Esophagus muscularis mucosa (tissue), 4 donors: Measurements from ENCODE around the gene YY1AP1. TPM values are rescaled to one million over a fixed set of nuclear protein-coding genes. Genes with fewer than 3 reads are reported as not detected.
"Not testable (repeated sequence)": the region's sequence is repeated elsewhere in the genome, so short reads cannot be mapped to it uniquely, and the experiment has no call there.

Experiments
- DNase-seq: peaks from one replicate; pipeline ENCODE4 v3.0.0-alpha.2; 2017; ENCODE audit errors: extremely low spot score
- H3K27ac ChIP-seq, 4 donors: fragments of 200-600 bp; sonication (generic); replicated peaks in 1 of 4; 1 replicate in 3 of 4; 2 replicates in 1 of 4; pipeline ENCODE4 v1.5.1; 2016 to 2019; ENCODE audit warnings: mild to moderate bottlenecking in 1 of 4
- H3K27me3 ChIP-seq, 4 donors: fragments of 200-600 bp; sonication (generic); one replicate each; pipeline versions ENCODE4 v1.5.1 to v1.6.0; 2016 to 2019
- H3K36me3 ChIP-seq, 4 donors: fragments of 200-600 bp; sonication (generic); one replicate each; pipeline ENCODE4 v1.5.1; 2016 to 2019
- H3K4me1 ChIP-seq, 4 donors: fragments of 200-600 bp; sonication (generic); one replicate each; pipeline ENCODE4 v1.5.1; 2016 to 2019
- H3K4me3 ChIP-seq, 4 donors: fragments of 200-600 bp; sonication (generic); 1 replicate in 2 of 4; 2 replicates in 2 of 4; pipeline ENCODE4 v1.5.1; 2016 to 2019; ENCODE audit warnings: mild to moderate bottlenecking in 4 of 4, moderate library complexity in 1 of 4
- H3K9me3 ChIP-seq, 4 donors: fragments of 200-600 bp; sonication (generic); 1 replicate in 3 of 4; 2 replicates in 1 of 4; pipeline ENCODE4 v1.5.1; 2016 to 2019
- EP300 ChIP-seq: sonication (generic); formaldehyde crosslinking; IDR thresholded peaks from one replicate; pipeline ENCODE4 v1.6.1; 2017; ENCODE audit warnings: antibody characterized with exemption
- POLR2A ChIP-seq: fragments of 450-650 bp; IDR thresholded peaks from one replicate; pipeline ENCODE4 v1.6.1; 2017; ENCODE audit warnings: antibody characterized with exemption, moderate library complexity, mild to moderate bottlenecking, low read depth
- POLR2AphosphoS5 ChIP-seq, 2 donors: sonication (generic); formaldehyde crosslinking; IDR thresholded peaks; one replicate each; pipeline ENCODE4 v1.6.1; 2017; ENCODE audit warnings: antibody characterized with exemption in 2 of 2
- WGBS: methylation state at CpG from one replicate; pipeline ENCODE4 v1.1.5; 2018; 5-methylcytosine and 5-hydroxymethylcytosine counted together
- intact Hi-C: fragments of 100-400 bp; cut with DNase I; formaldehyde crosslinking; loops from one replicate; pipeline ENCODE4 v1.15.1; 2023
- total RNA-seq, 4 donors: library from RNA; depleted of rRNA; stranded (reverse); fragments of >200 nt; gene quantifications; one replicate each; pipeline versions ENCODE4 v1.1.0 to v1.2.1, GENCODE V29; 2016
- TF ChIP-seq, protein P1 (sequence below), 3 experiments: fragments of 200-600 bp in 2 of 3; fragments of 450-650 bp in 1 of 3; sonication (generic) in 2 of 3; IDR thresholded peaks; one replicate each; pipeline ENCODE4 v1.5.1; 2017 to 2019; ENCODE audit warnings: antibody characterized with exemption in 3 of 3, mild to moderate bottlenecking in 2 of 3, moderate library complexity in 1 of 3

YY1AP1 gene
- total RNA-seq, 4 donors from 2014 or later, result 136 to 164 (median 144) TPM

DNA sequence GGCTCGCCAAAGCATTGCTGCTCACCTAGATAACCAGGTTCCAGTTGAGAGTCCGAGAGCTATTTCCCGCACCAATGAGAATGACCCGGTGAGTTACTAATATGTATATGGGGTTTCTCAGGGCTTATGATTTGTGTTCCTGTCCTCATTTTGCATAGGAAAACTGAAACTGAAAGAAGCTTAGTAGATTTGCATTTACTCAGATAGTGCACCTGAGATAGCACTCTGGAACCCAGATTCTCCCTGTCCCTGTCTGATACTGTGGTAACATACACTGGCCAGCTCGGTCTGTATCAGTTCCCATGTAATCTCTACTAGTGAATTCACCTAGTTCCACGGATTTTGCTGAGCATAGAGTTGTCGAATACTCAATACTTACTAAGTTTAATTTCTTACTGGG lies 28.5 kb upstream of the YY1AP1 start:
- Histone ChIP-seq H3K9me3 (no peaks in the 10 kb centered on the region), H3K36me3 (peaks cover 0 to 50% (median 25%) of the 10 kb centered on the region in 4 donors), H3K27me3 (no peaks in the 10 kb centered on the region), H3K4me3 (no peak overlapping the region), H3K4me1 (peaks cover 0 to 9% (median 8%) of the 10 kb centered on the region in 4 donors), H3K27ac (no peak overlapping the region)
- DNase-seq, result no peak
- over 99% methylated on average over 7 of the region's 7 CpGs for WGBS
- intact Hi-C loops, result no loop called here
- no peak for TF ChIP-seq POLR2A

DNA sequence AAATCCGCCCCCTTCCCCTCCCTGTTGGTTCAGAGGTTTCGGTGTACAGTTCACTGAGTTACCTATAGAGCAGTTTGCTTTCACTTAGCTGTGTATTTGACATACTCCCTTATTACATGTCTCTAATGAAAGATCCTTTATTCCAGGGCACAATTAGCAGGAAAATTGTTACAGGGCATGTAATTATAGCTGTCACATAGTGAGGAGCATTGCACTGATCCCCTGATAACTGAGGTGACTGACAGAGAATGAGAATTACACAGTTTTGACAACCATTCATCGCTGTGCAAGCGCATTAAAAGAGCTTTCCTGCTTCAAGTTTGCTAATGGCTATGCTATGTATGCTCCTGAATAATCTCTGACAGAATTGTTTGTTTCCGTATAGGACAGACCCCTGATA lies 27.2 kb upstream of the YY1AP1 start:
- no peak for DNase-seq
- no peak overlapping the region for H3K27ac ChIP-seq
- intact Hi-C loops, result no loop called here
- H3K9me3 ChIP-seq, result no peaks in the 10 kb centered on the region
- TF ChIP-seq POLR2AphosphoS5 (IDR thresholded peaks at IDR 0.05) (no peak), EP300 (no peak), POLR2A (no peak)
- TF ChIP-seq, protein P1, sequence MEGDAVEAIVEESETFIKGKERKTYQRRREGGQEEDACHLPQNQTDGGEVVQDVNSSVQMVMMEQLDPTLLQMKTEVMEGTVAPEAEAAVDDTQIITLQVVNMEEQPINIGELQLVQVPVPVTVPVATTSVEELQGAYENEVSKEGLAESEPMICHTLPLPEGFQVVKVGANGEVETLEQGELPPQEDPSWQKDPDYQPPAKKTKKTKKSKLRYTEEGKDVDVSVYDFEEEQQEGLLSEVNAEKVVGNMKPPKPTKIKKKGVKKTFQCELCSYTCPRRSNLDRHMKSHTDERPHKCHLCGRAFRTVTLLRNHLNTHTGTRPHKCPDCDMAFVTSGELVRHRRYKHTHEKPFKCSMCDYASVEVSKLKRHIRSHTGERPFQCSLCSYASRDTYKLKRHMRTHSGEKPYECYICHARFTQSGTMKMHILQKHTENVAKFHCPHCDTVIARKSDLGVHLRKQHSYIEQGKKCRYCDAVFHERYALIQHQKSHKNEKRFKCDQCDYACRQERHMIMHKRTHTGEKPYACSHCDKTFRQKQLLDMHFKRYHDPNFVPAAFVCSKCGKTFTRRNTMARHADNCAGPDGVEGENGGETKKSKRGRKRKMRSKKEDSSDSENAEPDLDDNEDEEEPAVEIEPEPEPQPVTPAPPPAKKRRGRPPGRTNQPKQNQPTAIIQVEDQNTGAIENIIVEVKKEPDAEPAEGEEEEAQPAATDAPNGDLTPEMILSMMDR (IDR thresholded peaks at IDR 0.05), result no peak
- H3K27me3 ChIP-seq, result no peaks in the 10 kb centered on the region
- peaks cover 0 to 9% (median 8%) of the 10 kb centered on the region in 4 donors for H3K4me1 ChIP-seq
- peaks cover 0 to 40% (median 23%) of the 10 kb centered on the region in 4 donors for H3K36me3 ChIP-seq
- H3K4me3 ChIP-seq, result no peak overlapping the region
- WGBS, result 96% methylated on average over 5 of the region's 5 CpGs

DNA sequence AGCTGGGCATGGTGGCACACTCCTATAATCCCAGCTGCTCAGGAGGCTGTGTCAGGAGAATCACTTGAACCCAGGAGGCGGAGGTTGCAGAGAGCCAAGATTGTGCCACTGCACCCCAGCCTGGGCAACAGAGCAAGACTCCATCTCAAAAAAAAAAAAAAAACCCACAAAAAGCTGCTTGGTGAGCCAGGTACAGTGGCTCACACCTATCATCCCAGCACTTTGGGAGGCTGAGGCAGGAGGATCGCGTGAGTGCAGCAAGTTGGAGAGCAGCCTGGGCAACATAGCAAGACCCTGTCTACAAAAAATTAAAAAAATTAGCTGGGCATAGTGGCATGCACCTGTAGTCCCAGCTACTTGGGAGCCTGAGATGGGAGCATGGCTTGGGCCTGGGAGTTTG lies 26.5 kb upstream of the YY1AP1 start:
- H3K4me3 ChIP-seq, H3K27me3 ChIP-seq, H3K9me3 ChIP-seq, DNase-seq, H3K27ac ChIP-seq, intact Hi-C loops, H3K4me1 ChIP-seq: not testable (repeated sequence)
- H3K36me3 ChIP-seq, result peaks cover 0 to 34% (median 24%) of the 10 kb centered on the region in 4 donors
- 96% methylated on average over 3 of the region's 3 CpGs for WGBS

DNA sequence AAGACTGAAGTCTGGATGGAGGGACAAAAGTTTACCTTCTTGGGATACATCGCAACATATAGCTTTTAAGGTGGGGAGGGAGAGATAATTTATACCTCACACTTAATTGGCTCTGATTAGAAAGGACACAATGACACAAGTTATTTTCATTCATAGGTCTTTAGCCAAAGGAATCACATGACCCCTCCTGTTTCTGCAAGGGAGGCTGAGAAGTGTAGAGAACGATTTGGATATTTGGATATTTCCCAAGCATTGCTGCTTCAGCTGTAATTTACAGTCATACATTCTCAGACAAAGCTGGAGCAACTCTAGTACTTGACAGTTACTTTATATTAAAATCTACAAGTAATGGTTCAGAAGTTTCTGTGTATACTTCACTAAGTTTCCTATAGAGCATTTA lies 24.5 kb upstream of the YY1AP1 start:
- intact Hi-C loops, result no loop called here
- Histone ChIP-seq H3K4me1 (peaks cover 0 to 9% (median 8%) of the 10 kb centered on the region in 4 donors), H3K27ac (no peak overlapping the region), H3K27me3 (no peaks in the 10 kb centered on the region), H3K36me3 (peaks cover 0 to 24% (median 14%) of the 10 kb centered on the region in 4 donors), H3K9me3 (no peaks in the 10 kb centered on the region), H3K4me3 (no peak overlapping the region)
- DNase-seq, result no peak
- whole genome bisulfite sequencing, result 59% methylated on average over 2 of the region's 2 CpGs
- TF ChIP-seq EP300 (no peak), POLR2AphosphoS5 (IDR thresholded peaks at IDR 0.05) (no peak), POLR2A (no peak)
- TF ChIP-seq, protein P1 (IDR thresholded peaks at IDR 0.05), result no peak

DNA sequence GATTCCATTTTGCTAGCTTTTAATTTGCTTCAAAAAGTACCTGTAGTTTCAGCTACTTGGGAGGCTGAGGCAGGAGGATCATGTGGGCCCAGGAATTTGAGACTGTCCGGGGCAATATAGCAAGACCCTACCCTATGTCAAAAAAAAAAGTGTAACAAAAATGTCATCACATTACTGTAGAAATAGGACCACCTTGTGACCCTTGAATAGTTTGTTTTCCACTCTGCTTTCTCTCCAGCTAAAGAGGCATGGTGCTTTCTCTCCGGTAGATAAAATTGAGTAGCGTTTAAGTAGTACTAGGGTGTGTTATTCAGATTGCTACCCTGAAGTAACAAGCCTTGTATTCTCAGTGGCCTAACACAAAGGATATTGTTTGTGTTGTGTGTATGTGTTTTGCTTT lies 24.1 kb upstream of the YY1AP1 start:
- peaks cover 0 to 22% (median 12%) of the 10 kb centered on the region in 4 donors for H3K36me3 ChIP-seq
- H3K27me3 ChIP-seq, intact Hi-C loops, DNase-seq, H3K9me3 ChIP-seq, H3K4me1 ChIP-seq, H3K27ac ChIP-seq, H3K4me3 ChIP-seq: not testable (repeated sequence)
- 78% methylated on average over 3 of the region's 3 CpGs for WGBS

DNA sequence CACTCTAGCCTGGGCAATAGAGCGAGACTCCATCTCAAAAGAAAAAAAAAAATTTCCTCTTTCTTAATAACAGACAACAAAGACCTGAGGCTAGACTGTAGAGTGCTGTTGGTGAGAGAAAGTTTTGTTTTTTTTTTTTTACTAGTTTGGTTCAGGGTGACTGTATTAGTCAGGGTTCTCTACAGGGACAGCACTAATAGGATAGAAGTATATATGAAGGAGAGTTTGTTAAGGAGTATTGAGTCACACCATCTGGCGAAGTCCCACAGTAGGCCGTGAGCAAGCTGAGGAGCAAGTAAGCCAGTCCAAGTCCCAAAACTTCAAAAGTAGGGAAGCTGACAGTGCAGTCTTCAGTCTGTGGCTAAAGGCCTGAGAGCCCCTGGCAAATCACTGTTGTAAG lies 22.9 kb upstream of the YY1AP1 start:
- H3K4me3 ChIP-seq, H3K4me1 ChIP-seq, intact Hi-C loops, H3K27me3 ChIP-seq, H3K9me3 ChIP-seq, H3K27ac ChIP-seq, DNase-seq: not testable (repeated sequence)
- peaks cover 0 to 17% (median 7%) of the 10 kb centered on the region in 4 donors for H3K36me3 ChIP-seq
- WGBS, result 97% methylated on average over 3 of the region's 3 CpGs

DNA sequence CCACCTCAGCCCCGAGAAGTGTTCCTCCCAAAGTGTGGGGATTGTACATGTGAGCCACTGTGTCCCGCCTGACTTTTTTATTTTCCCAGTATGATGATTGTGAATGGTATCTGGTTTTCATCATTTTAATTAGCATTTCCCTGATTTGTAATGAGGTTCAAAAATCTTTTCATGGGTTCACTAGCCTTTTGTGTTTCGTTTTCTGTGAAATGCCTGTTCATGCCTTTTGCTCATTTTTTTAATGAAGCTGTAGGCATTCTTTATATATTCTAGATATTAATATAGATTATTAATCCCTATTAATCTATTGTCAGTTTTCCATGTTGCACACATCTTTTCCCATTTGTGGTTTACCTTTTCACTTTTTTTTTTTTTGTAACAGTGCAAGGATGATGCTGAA lies 20.8 kb upstream of the YY1AP1 start:
- intact Hi-C loops, result no loop called here
- TF ChIP-seq POLR2A, result no peak
- no peak for TF ChIP-seq POLR2AphosphoS5 (IDR thresholded peaks at IDR 0.05)
- TF ChIP-seq, protein P1 (IDR thresholded peaks at IDR 0.05), result no peak
- no peak for TF ChIP-seq EP300
- Histone ChIP-seq H3K9me3 (no peaks in the 10 kb centered on the region), H3K27ac (no peak overlapping the region), H3K4me1 (peaks cover 0 to 9% (median 8%) of the 10 kb centered on the region in 4 donors), H3K36me3 (peaks cover 0 to 17% (median 7%) of the 10 kb centered on the region in 4 donors), H3K27me3 (no peaks in the 10 kb centered on the region), H3K4me3 (no peak overlapping the region)
- no peak for DNase-seq
- 95% methylated on average over 3 of the region's 3 CpGs for WGBS
